GM18517 (cell line): ENCODE measurements around the gene LTBP2.

ENCODE experiments used
- ATAC-seq: cut with Tn5 transposase; IDR thresholded peaks from one replicate; pipeline ENCODE4 v1.9.1; 2021; ENCODE audit warnings: mild to moderate bottlenecking, moderate library complexity; ENCODE audit not compliant: unreplicated experiment

LTBP2 gene

DNA sequence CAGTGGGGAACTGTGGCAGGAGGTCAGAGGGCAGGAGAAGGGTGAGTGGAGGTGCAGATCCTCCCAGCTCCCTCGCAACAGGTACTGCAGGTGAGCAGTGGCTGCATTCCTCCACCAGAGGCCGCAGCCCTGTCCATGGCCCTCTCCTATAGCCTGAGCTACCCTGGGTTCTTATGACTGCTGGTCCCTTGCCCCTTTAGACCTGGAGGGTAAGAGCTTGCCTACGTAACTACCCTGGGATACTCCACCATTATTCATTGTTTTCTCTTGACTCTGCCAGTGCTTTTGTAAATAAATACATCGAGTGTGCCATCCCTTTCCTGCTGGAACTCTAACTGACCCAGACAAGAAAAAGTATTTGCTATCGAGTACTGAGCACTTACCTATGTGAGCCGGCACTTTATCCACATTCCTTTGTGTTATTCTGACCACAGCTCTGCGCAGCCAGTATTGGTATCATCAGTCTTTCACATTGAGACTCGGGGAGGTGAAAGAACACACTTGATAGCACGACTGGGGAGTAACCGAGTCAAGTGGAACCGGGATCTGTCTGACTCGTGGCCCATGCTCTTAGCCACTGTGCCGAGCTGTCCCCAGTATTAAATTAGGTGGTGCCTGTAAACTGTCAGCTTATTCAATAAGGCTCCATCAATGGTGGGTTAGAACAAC, 38.5 kb downstream of the LTBP2 start:
- ATAC-seq = no peak

- ATAC-seq = no peak
Observed at GRCh38 chr14:74572726-74573301, 39.2 kb downstream of the LTBP2 start.

- ATAC-seq = no peak
Observed at GRCh38 chr14:74571901-74572725, 39.9 kb downstream of the LTBP2 start.

- no peak for ATAC-seq
Observed at GRCh38 chr14:74571441-74571841, 40.6 kb downstream of the LTBP2 start.

- ATAC-seq = no peak
Observed at GRCh38 chr14:74570696-74571095, 41.3 kb downstream of the LTBP2 start.

- ATAC-seq = no peak
Observed at GRCh38 chr14:74569806-74570591, 42.0 kb downstream of the LTBP2 start.

DNA sequence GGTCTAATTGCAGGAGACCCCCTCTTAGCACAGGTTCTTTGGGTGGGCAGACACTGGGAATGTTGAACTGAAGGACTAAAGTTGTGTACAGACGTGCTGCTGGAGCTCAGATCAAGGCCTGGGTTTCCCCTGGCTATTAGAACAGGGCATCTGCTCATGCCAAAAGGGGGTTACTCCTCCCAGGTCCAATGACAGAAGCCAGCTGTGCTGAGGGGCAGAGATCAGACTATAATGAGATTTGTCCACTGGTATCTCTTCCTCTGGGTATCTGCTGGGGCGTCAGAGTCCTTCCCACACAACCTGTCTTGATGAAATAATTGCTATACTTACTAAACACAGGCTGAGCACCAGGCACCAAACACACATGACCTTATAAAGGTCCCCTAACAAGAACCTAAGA, 42.6 kb downstream of the LTBP2 start:
- no peak for ATAC-seq

DNA sequence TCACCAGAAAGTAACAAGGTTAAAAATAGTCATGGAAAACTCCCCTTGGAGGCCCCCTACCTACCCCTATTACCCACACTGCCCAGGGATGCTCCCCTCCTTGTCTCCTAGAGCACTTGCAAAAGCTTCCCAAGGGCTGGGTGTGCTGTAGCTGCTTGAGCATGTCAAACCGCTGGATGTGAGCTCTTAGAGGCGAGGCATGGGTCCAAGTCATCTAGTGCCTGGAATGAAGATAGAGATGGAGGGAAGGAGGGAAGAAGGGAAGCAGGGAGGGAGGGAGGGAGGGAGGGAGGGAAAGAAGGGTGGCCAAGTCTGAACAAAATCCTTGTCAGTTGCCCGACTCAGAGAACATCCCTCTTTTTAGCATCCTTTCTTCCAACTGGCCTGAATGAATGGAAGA, 43.1 kb downstream of the LTBP2 start:
- no peak for ATAC-seq

DNA sequence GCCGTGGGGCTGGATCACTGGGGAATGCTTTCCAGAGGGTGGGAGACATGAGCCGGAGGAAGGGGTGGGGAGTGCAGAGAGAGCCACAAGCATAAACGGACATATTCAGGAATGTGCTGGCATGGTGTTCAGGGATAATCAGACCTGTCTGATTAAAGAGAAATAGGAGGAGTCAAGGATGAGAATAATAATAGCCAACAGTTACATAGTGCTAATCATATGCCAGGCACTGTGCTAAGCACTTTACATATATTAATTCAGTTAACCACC, 43.7 kb downstream of the LTBP2 start:
- ATAC-seq = no peak

DNA sequence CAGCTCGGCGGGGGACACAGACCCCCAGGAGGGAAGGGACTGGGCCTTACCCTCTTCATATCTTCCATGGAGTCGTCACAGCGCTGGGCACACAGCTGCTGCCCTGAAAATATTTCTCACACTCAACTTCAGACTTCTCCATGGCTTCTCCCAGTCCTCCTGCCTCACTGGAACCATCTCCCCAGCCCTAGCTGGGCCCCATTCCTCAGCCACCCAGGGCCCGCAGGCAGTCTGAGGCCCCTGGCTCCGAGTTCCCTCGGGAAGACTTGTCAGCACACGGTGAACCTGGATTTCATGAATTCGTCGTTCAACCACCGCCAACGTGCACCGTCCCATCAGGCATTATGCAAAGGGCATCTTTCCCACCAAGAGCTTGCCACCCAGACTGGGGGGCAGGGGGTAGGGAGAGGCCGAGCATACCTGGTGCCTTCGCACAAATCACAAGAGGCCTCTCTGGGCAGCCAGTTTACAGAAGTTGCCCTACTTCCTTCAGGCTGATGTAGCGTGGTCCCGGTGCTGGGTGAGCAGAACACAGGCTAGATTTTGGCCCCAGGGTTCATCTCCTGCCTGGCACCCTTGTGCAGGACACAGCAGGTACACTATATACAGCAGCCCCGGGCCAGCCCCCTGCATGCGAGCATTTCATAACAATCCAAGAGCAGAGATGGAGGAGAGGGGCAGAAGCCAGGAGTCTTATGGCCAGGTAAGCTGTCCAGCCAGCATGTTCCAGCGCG, 44.2 kb downstream of the LTBP2 start:
- no peak for ATAC-seq

GRCh38 chr14:74567219-74567618, 44.8 kb downstream of the LTBP2 start:
- no peak for ATAC-seq

- ATAC-seq = no peak
Observed at GRCh38 chr14:74566174-74567141, 45.6 kb downstream of the LTBP2 start.

- no peak for ATAC-seq
Observed at GRCh38 chr14:74563586-74564159, 48.4 kb downstream of the LTBP2 start.

- no peak for ATAC-seq
Observed at GRCh38 chr14:74563233-74563585, 48.8 kb downstream of the LTBP2 start.

DNA sequence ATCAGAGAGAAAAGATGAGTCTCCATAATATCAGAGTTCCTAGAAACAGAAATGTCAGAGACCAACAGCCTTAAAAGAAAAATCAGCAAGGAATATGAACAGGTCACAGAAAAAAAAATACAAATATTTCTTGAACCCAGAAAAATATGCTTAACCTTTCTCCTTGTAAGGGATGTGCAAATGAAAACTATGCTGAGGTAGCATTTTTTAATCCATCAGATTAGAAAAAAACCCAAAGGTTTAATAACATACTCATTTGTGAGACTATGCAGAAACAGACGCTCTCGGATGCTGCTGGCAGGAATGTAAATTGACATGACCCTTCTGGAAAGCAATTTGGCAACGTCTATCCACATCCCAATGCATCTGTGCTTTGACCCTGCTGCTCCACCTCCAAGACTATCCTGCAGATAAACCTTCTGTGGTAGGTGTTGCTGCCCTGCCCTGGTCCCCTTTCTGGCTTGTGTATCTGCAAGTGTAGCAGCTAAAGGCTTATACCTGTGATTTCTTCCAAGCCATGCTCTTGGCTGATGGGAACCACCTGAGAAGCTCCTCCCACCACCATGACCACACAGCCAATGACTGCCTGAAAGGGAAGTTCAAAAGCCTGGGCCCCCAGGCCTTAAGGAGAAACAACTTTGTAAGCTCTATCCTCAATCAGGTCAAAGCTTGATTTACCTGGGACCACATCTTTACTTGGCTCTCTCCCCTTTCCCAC, 49.4 kb downstream of the LTBP2 start:
- no peak for ATAC-seq

DNA sequence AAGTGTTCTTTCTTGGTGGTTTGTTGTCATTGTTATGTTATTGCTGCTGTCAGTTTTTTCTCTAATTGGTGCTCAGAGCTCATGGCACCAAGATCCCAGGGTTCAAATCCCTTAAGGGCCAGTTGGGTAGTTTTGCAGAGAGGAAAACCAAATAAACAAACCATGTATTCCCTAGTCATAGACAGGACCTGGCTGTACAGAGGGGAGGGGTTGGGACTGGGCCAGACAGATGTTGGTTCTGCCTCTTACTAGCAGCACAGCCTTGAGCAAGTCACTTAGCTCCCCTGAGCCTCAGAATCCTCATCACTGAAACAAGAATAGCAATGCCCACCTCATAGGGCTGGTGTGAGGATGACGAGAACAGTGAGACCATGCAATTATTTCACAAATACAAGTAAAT, 53.4 kb downstream of the LTBP2 start:
- no peak for ATAC-seq

DNA sequence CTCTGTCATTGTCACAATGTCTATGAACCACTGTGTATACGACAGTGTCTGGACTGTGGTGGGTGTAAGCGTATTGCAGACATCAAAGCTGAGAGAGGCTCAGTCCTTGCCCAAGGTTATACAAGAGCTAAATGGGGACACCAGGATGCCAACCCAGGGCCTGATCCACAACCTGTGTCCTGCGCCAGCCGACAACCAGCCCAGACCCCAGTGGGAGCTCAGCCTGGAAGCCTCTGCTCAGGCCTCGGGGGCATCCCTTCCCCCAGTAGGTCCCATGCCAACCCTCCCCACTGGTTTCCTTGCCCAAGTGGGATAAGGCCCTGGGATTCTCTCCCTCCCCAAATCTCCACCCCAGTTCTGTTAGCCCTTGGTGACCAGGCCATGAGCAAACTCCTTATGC, 54.3 kb downstream of the LTBP2 start:
- no peak for ATAC-seq

- ATAC-seq = no peak
Observed at GRCh38 chr14:74555476-74556050, 56.5 kb downstream of the LTBP2 start.
